ENCODE results near the gene PLEK. TPM values are rescaled to one million over a fixed set of nuclear protein-coding genes. Genes with fewer than 3 reads are reported as not detected.
"Not testable (repeated sequence)": the region's sequence is repeated elsewhere in the genome, so short reads cannot be mapped to it uniquely, and the experiment has no call there.

Gene PLEK
- total RNA-seq, 4 donors from 2014 or later, result 3.0 to 5.2 (median 4.6) TPM; not detected in 1

DNA sequence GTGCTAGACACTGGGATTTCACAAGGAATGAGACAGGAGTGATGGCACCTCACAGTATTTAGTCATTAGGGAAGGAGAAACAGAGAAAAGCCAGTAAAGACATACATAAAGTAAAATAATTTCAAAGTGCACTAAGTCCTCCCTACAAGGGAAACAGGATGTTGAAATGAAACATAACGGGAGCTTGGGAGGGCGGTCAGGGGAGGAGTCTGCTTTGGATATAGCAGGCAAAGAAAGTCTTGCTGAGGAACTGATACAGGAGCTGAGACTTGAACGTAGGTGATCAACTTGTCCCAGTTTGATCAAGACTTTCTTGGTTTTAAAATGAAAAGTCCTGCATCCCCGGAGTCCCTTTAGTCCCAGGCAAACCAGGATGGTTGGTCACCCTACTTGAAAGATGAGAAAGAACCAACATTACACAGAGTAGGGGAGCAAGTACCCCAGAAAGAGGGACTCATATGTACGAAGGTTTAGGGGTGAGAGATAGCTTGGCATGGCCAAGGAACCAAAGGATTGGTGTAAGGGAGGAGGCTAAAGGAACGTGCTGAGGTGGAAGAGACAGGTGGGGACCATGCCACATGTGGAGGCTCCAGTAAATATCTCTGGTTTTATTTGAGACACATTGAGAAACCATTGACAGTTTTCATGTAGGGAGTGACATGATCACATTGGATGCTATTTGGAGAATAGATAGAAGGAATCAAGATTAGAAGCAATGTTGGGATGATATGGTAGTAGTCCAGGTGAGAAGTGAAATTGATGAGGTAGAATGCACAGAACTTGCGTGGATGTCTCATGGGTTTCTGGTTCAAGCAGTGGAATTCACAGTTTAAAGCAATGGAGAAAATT is 73.6 kb downstream of the PLEK start:
- no peak for TF ChIP-seq EP300 (IDR thresholded peaks at IDR 0.05; ENCODE audit: low read depth)
- no peak for TF ChIP-seq POLR2AphosphoS5 (IDR thresholded peaks at IDR 0.05)
- TF ChIP-seq POLR2A (IDR thresholded peaks at IDR 0.05), result no peak
- TF ChIP-seq CTCF (IDR thresholded peaks at IDR 0.05), result no peak
- H3K9me3 ChIP-seq, result no peaks in the 10 kb centered on the region

GRCh38 chr2:68441179-68441993 is 76.3 kb downstream of the PLEK start:
- Histone ChIP-seq H3K4me3 (no peak overlapping the region), H3K4me1 (peaks cover 0 to 15% (median 7%) of the 10 kb centered on the region in 4 donors), H3K36me3 (no peaks in the 10 kb centered on the region), H3K9me3 (no peaks in the 10 kb centered on the region), H3K27me3 (no peaks in the 10 kb centered on the region), H3K27ac (peak overlapping the region; percentile 15 to 30 (median 22))
- no peak for TF ChIP-seq EP300 (IDR thresholded peaks at IDR 0.05; ENCODE audit: low read depth)
- peak; percentile 87 to 93 (median 91) for TF ChIP-seq CTCF (IDR thresholded peaks at IDR 0.05)
- no peak for TF ChIP-seq POLR2A (IDR thresholded peaks at IDR 0.05)
- no peak for TF ChIP-seq POLR2AphosphoS5 (IDR thresholded peaks at IDR 0.05)
- in situ Hi-C loops (cut with MboI; ENCODE audit: low pct_ligation_motif_present in 1 of 4, low pct_unique_long_range_greater_than_20kb in 1 of 4, low sequenced_read_pairs in 3 of 4) (loop anchor here (5.0 to 25.0 kb wide), 6 partner anchors 79 to 329 kb away; partner anchors contain the start of gene PNO1 (in 1 of the 4)), intact Hi-C loops (cut with DNase I; ENCODE audit: low total_unique reads) (loop anchor here (5.0 kb wide), 1 partner anchor 319 kb away; no protein-coding TSS in a partner anchor)
- peak; percentile 86 for DNase-seq
- WGBS, 2 donors (ENCODE audit: low coverage in 1 of 2), result 33 to 75% methylated on average over 3 to 6 of the region's 6 CpGs

More for the DNA sequence above, 73.6 kb downstream of the PLEK start:
- no peak overlapping the region for H3K4me3 ChIP-seq
- in situ Hi-C loops (cut with MboI; ENCODE audit: low pct_ligation_motif_present in 1 of 4, low pct_unique_long_range_greater_than_20kb in 1 of 4, low sequenced_read_pairs in 3 of 4) (loop anchor here in 2 of 4 donors (10.0 to 25.0 kb wide), 4 partner anchors 64 to 326 kb away; partner anchors contain the start of gene PNO1 (in 1 of the 2)), intact Hi-C loops (cut with DNase I; ENCODE audit: low total_unique reads) (no loop called here)
- H3K4me1 ChIP-seq, result peaks cover 0 to 23% (median 8%) of the 10 kb centered on the region in 4 donors
- H3K27ac ChIP-seq, result no peak overlapping the region
- DNase-seq, result no peak
- 70 to 75% methylated on average over 3 to 7 of the region's 7 CpGs for WGBS, 2 donors (ENCODE audit: low coverage in 1 of 2)
- H3K27me3 ChIP-seq, result no peaks in the 10 kb centered on the region
- no peaks in the 10 kb centered on the region for H3K36me3 ChIP-seq

GRCh38 chr2:68441994-68442322 is 76.9 kb downstream of the PLEK start:
- WGBS, 2 donors (ENCODE audit: low coverage in 1 of 2), result 86 to 90% methylated on average over 2 of the region's 2 CpGs
- in situ Hi-C loops (cut with MboI; ENCODE audit: low pct_ligation_motif_present in 1 of 4, low pct_unique_long_range_greater_than_20kb in 1 of 4, low sequenced_read_pairs in 3 of 4), result loop anchor here (5.0 to 25.0 kb wide), 6 partner anchors 80 to 330 kb away; partner anchors contain the start of gene PNO1 (in 1 of the 4)
- Histone ChIP-seq H3K27me3 (no peaks in the 10 kb centered on the region), H3K27ac (no peak overlapping the region), H3K36me3 (no peaks in the 10 kb centered on the region), H3K4me3 (no peak overlapping the region), H3K9me3 (no peaks in the 10 kb centered on the region), H3K4me1 (peaks cover 0 to 15% (median 7%) of the 10 kb centered on the region in 4 donors)
- intact Hi-C loops (cut with DNase I; ENCODE audit: low total_unique reads), result loop anchor here (5.0 kb wide), 1 partner anchor 320 kb away; no protein-coding TSS in a partner anchor
- TF ChIP-seq EP300 (IDR thresholded peaks at IDR 0.05; ENCODE audit: low read depth) (no peak), CTCF (IDR thresholded peaks at IDR 0.05) (peak in 1 of 5 experiments; percentile 4), POLR2A (IDR thresholded peaks at IDR 0.05) (no peak), POLR2AphosphoS5 (IDR thresholded peaks at IDR 0.05) (no peak)
- DNase-seq, result no peak

GRCh38 chr2:68446425-68446824 is 81.3 kb downstream of the PLEK start:
- H3K27ac ChIP-seq; H3K36me3 ChIP-seq; intact Hi-C loops (cut with DNase I; ENCODE audit: low total_unique reads); DNase-seq; H3K9me3 ChIP-seq; H3K4me1 ChIP-seq; H3K4me3 ChIP-seq; H3K27me3 ChIP-seq: not testable (repeated sequence)
- in situ Hi-C loops (cut with MboI; ENCODE audit: low pct_ligation_motif_present in 1 of 4, low pct_unique_long_range_greater_than_20kb in 1 of 4, low sequenced_read_pairs in 3 of 4), result loop anchor here (10.0 to 25.0 kb wide), 4 partner anchors 259 to 334 kb away; partner anchors contain the start of gene PNO1 (in 1 of the 4)
- 67 to 79% methylated on average over 1 to 3 of the region's 3 CpGs for WGBS, 2 donors (ENCODE audit: low coverage in 1 of 2)

Other genes with a start within 250 kb of the PLEK start
- gene PNO1, start 207.4 kb upstream of the PLEK start, total RNA-seq, result 10 to 100 TPM in 1 of 4 donors, 1 to 10 TPM in 3; 1.9 to 20.9 (median 7.4) TPM
- 10 to 100 TPM in 3 of 4 donors, 1 to 10 TPM in 1; 9.2 to 32.2 (median 28.1) TPM for gene PPP3R1, start 112.8 kb upstream of the PLEK start, total RNA-seq
- 10 to 100 TPM in 1 of 4 donors, 1 to 10 TPM in 2, not detected in 1; 1.4 to 11.6 (median 7.6) TPM for gene CNRIP1, start 45.3 kb upstream of the PLEK start, total RNA-seq
- gene FBXO48, start 102.0 kb downstream of the PLEK start, total RNA-seq, result 1 to 10 TPM in 3 of 4 donors, under 1 TPM in 1; 0.60 to 2.6 (median 2.2) TPM
- gene APLF, start 102.3 kb downstream of the PLEK start, total RNA-seq, result 10 to 100 TPM in 2 of 4 donors, 1 to 10 TPM in 2; 2.9 to 28.5 (median 8.1) TPM

Measured in transverse colon (tissue), 4 donors.